Neuronal stem cell (in vitro differentiated cells): ENCODE data around the gene ZNF497.
A peak's percentile ranks its signal among the peaks of the same experiment; 100 is the strongest.

Experiments
- DNase-seq: peaks from one replicate; pipeline ENCODE4 v3.0.0-alpha.2; 2013; ENCODE audit warnings: low spot score
- H2AFZ ChIP-seq: one replicate; pipeline ENCODE4 v1.6.1; 2013; ENCODE audit warnings: mild to moderate bottlenecking, low read length, inconsistent platforms
- H2AK5ac ChIP-seq: 2 replicates; pipeline ENCODE4 v1.6.1; 2013; ENCODE audit warnings: low read depth, mild to moderate bottlenecking, inconsistent platforms, low read length, moderate library complexity, mixed read lengths
- H2BK120ac ChIP-seq: 2 replicates; pipeline ENCODE4 v1.6.1; 2013; ENCODE audit warnings: low read depth, mild to moderate bottlenecking, inconsistent platforms, low read length, moderate library complexity, mixed read lengths
- H2BK12ac ChIP-seq: one replicate; pipeline ENCODE4 v1.6.1; 2013; ENCODE audit warnings: low read length, inconsistent platforms
- H2BK15ac ChIP-seq: 2 replicates; pipeline ENCODE4 v1.6.1; 2013; ENCODE audit warnings: mild to moderate bottlenecking, low read length, inconsistent platforms, mixed read lengths
- H2BK5ac ChIP-seq: one replicate; pipeline ENCODE4 v1.6.1; 2013; ENCODE audit warnings: inconsistent platforms, mild to moderate bottlenecking, low read length, moderate library complexity
- H3K14ac ChIP-seq: one replicate; pipeline ENCODE4 v1.6.1; 2013; ENCODE audit warnings: low read length, inconsistent platforms
- H3K18ac ChIP-seq: 2 replicates; pipeline ENCODE4 v1.6.1; 2013; ENCODE audit warnings: low read length, inconsistent platforms
- H3K23ac ChIP-seq: 2 replicates; pipeline ENCODE4 v1.6.1; 2013; ENCODE audit warnings: low read depth, mild to moderate bottlenecking, mixed read lengths, low read length, inconsistent platforms; ENCODE audit not compliant: poor library complexity
- H3K27ac ChIP-seq: replicated peaks from 3 replicates; pipeline ENCODE4 v1.5.1; 2013; ENCODE audit warnings: low read length, inconsistent platforms
- H3K27me3 ChIP-seq, 3 experiments: 2 replicates each; pipeline ENCODE4 v1.6.1; 2013; ENCODE audit warnings: low read length in 3 of 3, mild to moderate bottlenecking in 2 of 3, inconsistent platforms in 1 of 3, low read depth in 1 of 3, mixed read lengths in 1 of 3, moderate library complexity in 1 of 3; ENCODE audit not compliant: control insufficient read depth in 3 of 3, insufficient read depth in 3 of 3
- H3K36me3 ChIP-seq, 2 donors: replicated peaks in 1 of 2; 2 replicates each; pipeline ENCODE4 v1.6.1; 2013; ENCODE audit warnings: low read length in 2 of 2; ENCODE audit not compliant: control insufficient read depth in 2 of 2, insufficient read depth in 2 of 2
- H3K4ac ChIP-seq: 2 replicates; pipeline ENCODE4 v1.6.1; 2013; ENCODE audit warnings: inconsistent platforms, mild to moderate bottlenecking, low read length, moderate library complexity
- H3K4me1 ChIP-seq, 2 donors: 1 replicate in 1 of 2; 2 replicates in 1 of 2; pipeline ENCODE4 v1.6.1; 2013; ENCODE audit warnings: low read length in 2 of 2, low read depth in 1 of 2; ENCODE audit not compliant: control insufficient read depth in 2 of 2, insufficient read depth in 1 of 2
- H3K4me2 ChIP-seq: one replicate; pipeline ENCODE4 v1.6.1; 2013; ENCODE audit warnings: mild to moderate bottlenecking, low read length, inconsistent platforms; ENCODE audit not compliant: insufficient read depth, poor library complexity, severe bottlenecking
- H3K4me3 ChIP-seq, 2 donors: 2 replicates each; pipeline ENCODE4 v1.5.1; 2013; ENCODE audit warnings: low read length in 2 of 2, mild to moderate bottlenecking in 2 of 2, inconsistent platforms in 1 of 2, moderate library complexity in 1 of 2
- H3K79me1 ChIP-seq: one replicate; pipeline ENCODE4 v1.6.1; 2013; ENCODE audit warnings: low read depth, mild to moderate bottlenecking, inconsistent platforms, low read length, moderate library complexity
- H3K9ac ChIP-seq: one replicate; pipeline ENCODE4 v1.6.1; 2013; ENCODE audit warnings: mild to moderate bottlenecking, low read depth, low read length, inconsistent platforms; ENCODE audit not compliant: poor library complexity
- H3K9me3 ChIP-seq, 2 donors: replicated peaks in 1 of 2; 2 replicates each; pipeline versions ENCODE3 to v1.6.1; 2013; ENCODE audit warnings: low read length in 2 of 2, mild to moderate bottlenecking in 2 of 2, inconsistent platforms in 1 of 2, low read depth in 1 of 2, mixed read lengths in 1 of 2, moderate library complexity in 1 of 2; ENCODE audit not compliant: control insufficient read depth in 2 of 2, insufficient read depth in 1 of 2
- H4K8ac ChIP-seq: one replicate; pipeline ENCODE4 v1.6.1; 2013; ENCODE audit warnings: low read depth, mild to moderate bottlenecking, inconsistent platforms, low read length, moderate library complexity
- H4K91ac ChIP-seq: one replicate; pipeline ENCODE4 v1.6.1; 2013; ENCODE audit warnings: low read length, low read depth, mild to moderate bottlenecking, inconsistent platforms; ENCODE audit not compliant: poor library complexity
- WGBS, 2 donors: extraction: QIAGEN DNeasy Blood & Tissue Kit; methylation state at CpG; one replicate each; pipeline ENCODE4 v1.1.7; 2013; ENCODE audit warnings: missing lambda C conversion rate in 2 of 2, mixed read lengths in 1 of 2; ENCODE audit not compliant: insufficient read length in 2 of 2, insufficient replicate concordance in 1 of 2; ENCODE audit errors: extremely low coverage in 2 of 2; 5-methylcytosine and 5-hydroxymethylcytosine counted together

Gene ZNF497

DNA sequence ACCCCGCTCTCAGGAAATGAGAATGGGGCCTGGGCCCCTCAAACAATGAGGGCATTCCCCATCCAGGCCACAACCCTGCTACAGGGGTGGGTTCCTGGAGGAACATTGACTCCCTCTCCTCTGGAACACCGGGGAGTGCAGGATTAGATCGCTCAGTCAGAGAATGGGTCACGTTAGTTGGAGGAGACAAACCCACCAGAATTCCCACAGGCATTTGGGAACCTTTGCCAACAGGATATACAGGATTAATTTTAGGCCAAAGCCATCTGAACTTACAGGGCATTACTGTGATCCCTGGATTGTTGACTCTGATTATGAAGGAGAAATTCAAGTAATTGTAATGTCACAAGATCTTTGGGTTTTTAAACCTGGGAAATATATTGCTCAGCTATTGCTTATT, 54.8 kb downstream of the ZNF497 start:
- peaks cover 25 to 73% of the 10 kb centered on the region in 2 donors for H3K36me3 ChIP-seq
- H3K27ac ChIP-seq = no peak overlapping the region

GRCh38 chr19:58305932-58306323, 56.6 kb downstream of the ZNF497 start:
- Histone ChIP-seq H2BK15ac (no peak overlapping the region), H3K4ac (no peak overlapping the region), H2AK5ac (no peak overlapping the region), H3K9ac (no peak overlapping the region), H3K79me1 (peaks cover 6% of the 10 kb centered on the region), H2BK5ac (no peak overlapping the region), H3K9me3 (peaks cover 0 to 41% of the 10 kb centered on the region in 2 donors), H3K18ac (no peak overlapping the region), H3K27me3 (no peaks in the 10 kb centered on the region), H3K14ac (no peak overlapping the region), H2BK12ac (no peak overlapping the region), H3K4me2 (peak overlapping the region; percentile 75), H3K36me3 (peaks cover 16 to 74% of the 10 kb centered on the region in 2 donors), H3K27ac (no peak overlapping the region), H4K8ac (no peak overlapping the region), H3K4me3 (peak overlapping the region; percentile 92), H4K91ac (no peak overlapping the region), H2BK120ac (no peak overlapping the region), H3K23ac (no peak overlapping the region), H3K4me1 (peaks cover 4 to 5% of the 10 kb centered on the region in 2 donors), H2AFZ (peak overlapping the region; percentile 93)
- DNase-seq = no peak
- WGBS, 2 donors = no CpG with 5 or more reads among the region's 12 CpGs

More for the DNA sequence above, 54.8 kb downstream of the ZNF497 start:
- no peak overlapping the region for H2AFZ ChIP-seq
- no peaks in the 10 kb centered on the region for H3K27me3 ChIP-seq
- DNase-seq = no peak
- no peak overlapping the region for H2BK12ac ChIP-seq
- peaks cover 4 to 5% of the 10 kb centered on the region in 2 donors for H3K4me1 ChIP-seq
- no peak overlapping the region for H3K4me2 ChIP-seq
- H3K9ac ChIP-seq = no peak overlapping the region
- no peak overlapping the region for H3K23ac ChIP-seq
- H2AK5ac ChIP-seq = no peak overlapping the region
- H3K18ac ChIP-seq = no peak overlapping the region
- H4K91ac ChIP-seq = no peak overlapping the region
- H4K8ac ChIP-seq = no peak overlapping the region
- no peak overlapping the region for H2BK120ac ChIP-seq
- no peak overlapping the region for H2BK15ac ChIP-seq
- H3K4ac ChIP-seq = no peak overlapping the region
- H3K4me3 ChIP-seq = no peak overlapping the region
- H3K79me1 ChIP-seq = peaks cover 3% of the 10 kb centered on the region
- no peak overlapping the region for H2BK5ac ChIP-seq
- WGBS, 2 donors = no CpG with 5 or more reads among the region's 4 CpGs
- peaks cover 0 to 35% of the 10 kb centered on the region in 2 donors for H3K9me3 ChIP-seq
- no peak overlapping the region for H3K14ac ChIP-seq

DNA sequence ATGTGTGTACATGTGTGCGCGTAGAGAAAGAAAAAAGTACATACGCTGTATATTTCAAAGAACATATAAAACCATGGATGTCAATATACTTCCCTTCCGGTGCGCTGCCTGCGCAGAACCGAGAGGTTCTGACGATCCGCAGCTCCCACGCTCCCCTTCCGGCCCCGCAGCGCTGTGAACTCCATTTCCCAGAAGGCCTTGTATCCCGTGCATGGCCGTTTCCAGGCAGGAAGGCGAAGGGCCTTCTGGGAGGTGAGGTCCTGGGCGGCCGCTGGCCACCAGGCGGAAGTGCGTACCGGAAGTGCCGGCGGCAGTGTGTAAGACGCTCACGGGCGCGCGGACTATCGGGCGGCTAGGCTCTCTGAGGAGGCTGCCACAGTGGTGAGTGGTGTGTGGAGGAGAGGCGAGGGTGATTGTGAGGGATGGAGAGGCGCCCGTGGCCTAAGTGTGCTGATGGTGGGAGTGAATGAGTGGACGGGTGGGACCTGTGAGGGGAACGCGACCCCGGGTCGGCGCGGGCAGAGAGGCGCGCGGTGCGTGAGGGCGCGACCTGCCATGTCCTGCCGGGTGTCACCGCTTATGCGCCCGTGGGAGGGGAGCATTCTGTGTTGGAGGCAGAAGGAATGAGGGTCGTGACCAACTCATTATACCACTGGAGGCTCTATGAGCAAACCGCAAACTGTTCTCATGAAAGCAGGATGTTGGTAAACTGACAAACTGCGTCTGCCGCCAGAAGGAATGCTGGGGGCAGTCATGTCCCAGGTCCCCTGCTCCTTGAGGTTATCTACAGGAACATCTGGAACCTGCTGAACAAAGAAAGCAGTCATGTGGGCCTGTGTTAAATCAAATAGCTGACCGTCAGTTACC, 57.3 kb downstream of the ZNF497 start, which contains the start of gene ERVK3-1:
TSS of gene ERVK3-1 (plus strand) at position 313 of the 867 bp plus-strand sequence. CDS start 6,792 bp downstream, outside the sequence.
- Histone ChIP-seq H3K9me3 (peaks cover 0 to 47% of the 10 kb centered on the region in 2 donors), H4K91ac (no peak within 1 kb of the TSS), H2AFZ (peak within 1 kb of the TSS; percentile 93), H3K27ac (no peak within 1 kb of the TSS), H2BK5ac (peak within 1 kb of the TSS; percentile 30), H3K4me3 (peak within 1 kb of the TSS; percentile 92), H3K4me1 (peaks cover 4 to 5% of the 10 kb centered on the region in 2 donors), H3K18ac (peak within 1 kb of the TSS; percentile 83), H3K79me1 (peaks cover 8% of the 10 kb centered on the region), H3K27me3 (no peaks in the 10 kb centered on the region), H2BK15ac (no peak within 1 kb of the TSS), H3K9ac (peak within 1 kb of the TSS; percentile 97), H3K14ac (peak within 1 kb of the TSS; percentile 40), H4K8ac (no peak within 1 kb of the TSS), H2BK12ac (no peak within 1 kb of the TSS), H3K4ac (no peak within 1 kb of the TSS), H3K36me3 (peaks cover 22 to 80% of the 10 kb centered on the region in 2 donors), H3K23ac (peak within 1 kb of the TSS; percentile 70), H2AK5ac (no peak within 1 kb of the TSS), H3K4me2 (peak within 1 kb of the TSS; percentile 75), H2BK120ac (no peak within 1 kb of the TSS)
- DNase-seq = peak; percentile 90
- WGBS, 2 donors = no CpG with 5 or more reads among the region's 55 CpGs

- no peak for DNase-seq
- Histone ChIP-seq H2BK12ac (no peak overlapping the region), H2BK5ac (no peak overlapping the region), H2AK5ac (no peak overlapping the region), H3K4me2 (peak overlapping the region; percentile 61), H3K18ac (no peak overlapping the region), H3K4ac (no peak overlapping the region), H3K4me1 (peaks cover 4 to 5% of the 10 kb centered on the region in 2 donors), H2BK15ac (no peak overlapping the region), H3K14ac (no peak overlapping the region), H3K36me3 (peaks cover 28 to 81% of the 10 kb centered on the region in 2 donors), H4K91ac (no peak overlapping the region), H3K23ac (no peak overlapping the region), H3K9me3 (peaks cover 0 to 53% of the 10 kb centered on the region in 2 donors), H3K27ac (no peak overlapping the region), H2BK120ac (no peak overlapping the region), H3K9ac (no peak overlapping the region), H4K8ac (no peak overlapping the region), H2AFZ (peak overlapping the region; percentile 93), H3K4me3 (peak overlapping the region; percentile 60 to 92), H3K27me3 (no peaks in the 10 kb centered on the region), H3K79me1 (peaks cover 8% of the 10 kb centered on the region)
- no CpG with 5 or more reads among the region's 7 CpGs for WGBS, 2 donors
These were observed 57.8 kb downstream of the ZNF497 start for GRCh38 chr19:58304748-58305064.
